AG04449 (cell line): ENCODE measurements around the gene IFNAR1.
"Not testable (repeated sequence)": the region's sequence is repeated elsewhere in the genome, so short reads cannot be mapped to it uniquely, and the experiment has no call there.

Source experiments
- CTCF ChIA-PET: fragments of 350-600 bp; formaldehyde crosslinking; extraction: SDS; loops from one replicate; lab custom pipeline; 2021; ENCODE audit warnings: antibody characterized with exemption; lab: Yijun Ruan, JAX
- POLR2A ChIA-PET: fragments of 400-600, 350-600 bp; formaldehyde crosslinking; extraction: SDS; loops from one replicate; lab custom pipeline; 2020; ENCODE audit warnings: antibody characterized with exemption, inconsistent platforms; lab: Yijun Ruan, JAX
- DNase-seq: peaks from one replicate; pipeline ENCODE4 v3.0.0-alpha.2; 2010; ENCODE audit warnings: low read depth, low spot score
- H3K4me3 ChIP-seq: 2 replicates; pipeline ENCODE4 v1.5.1; 2011; ENCODE audit warnings: low read depth, mild to moderate bottlenecking, control low read depth, low read length
- TF ChIP-seq, protein P1 (sequence below): IDR thresholded peaks from one replicate; pipeline ENCODE4 v1.5.1; 2011; ENCODE audit warnings: mild to moderate bottlenecking, moderate library complexity, low read length, control low read depth, inconsistent platforms; ENCODE audit not compliant: insufficient read depth; ENCODE audit errors: missing control alignments

The IFNAR1 gene

DNA sequence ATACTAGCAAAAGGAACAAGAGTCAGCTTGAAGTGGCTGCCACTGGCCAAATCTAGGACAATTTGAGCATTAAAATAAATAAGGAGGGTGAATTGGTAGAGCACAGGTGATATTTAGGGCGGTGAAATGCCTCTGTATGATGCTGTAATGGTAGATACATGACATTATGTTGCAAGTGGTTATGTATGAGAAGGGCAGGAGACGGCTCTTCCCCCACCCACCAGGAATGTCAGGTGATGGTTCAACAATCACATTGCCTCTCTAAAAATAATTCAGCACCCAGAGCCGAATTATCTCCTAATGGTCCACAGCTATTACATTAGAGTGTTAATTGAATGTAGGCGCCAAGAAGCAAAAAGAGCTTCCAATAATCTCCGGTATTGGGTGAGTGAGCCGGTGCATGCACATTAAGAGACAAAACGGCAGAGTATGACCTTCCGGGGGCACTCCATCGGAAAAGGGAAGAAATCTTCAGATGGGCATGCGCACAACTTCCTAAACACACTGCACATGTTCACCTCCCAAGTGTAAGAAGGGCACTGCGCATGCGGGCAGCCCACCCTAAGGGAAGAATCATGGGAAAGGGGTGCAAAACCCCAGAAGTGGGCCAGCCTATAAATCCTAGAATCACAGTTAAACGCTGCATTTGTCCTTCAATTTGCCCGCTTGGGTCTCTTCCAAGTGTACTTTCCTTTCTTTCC, 6.8 kb upstream of the IFNAR1 start:
- CTCF ChIA-PET: interaction anchor here (1.2 kb wide), 1 partner anchor 9 kb away, joined by 3 read pairs; no protein-coding TSS in a partner anchor
- TF ChIP-seq, protein P1, sequence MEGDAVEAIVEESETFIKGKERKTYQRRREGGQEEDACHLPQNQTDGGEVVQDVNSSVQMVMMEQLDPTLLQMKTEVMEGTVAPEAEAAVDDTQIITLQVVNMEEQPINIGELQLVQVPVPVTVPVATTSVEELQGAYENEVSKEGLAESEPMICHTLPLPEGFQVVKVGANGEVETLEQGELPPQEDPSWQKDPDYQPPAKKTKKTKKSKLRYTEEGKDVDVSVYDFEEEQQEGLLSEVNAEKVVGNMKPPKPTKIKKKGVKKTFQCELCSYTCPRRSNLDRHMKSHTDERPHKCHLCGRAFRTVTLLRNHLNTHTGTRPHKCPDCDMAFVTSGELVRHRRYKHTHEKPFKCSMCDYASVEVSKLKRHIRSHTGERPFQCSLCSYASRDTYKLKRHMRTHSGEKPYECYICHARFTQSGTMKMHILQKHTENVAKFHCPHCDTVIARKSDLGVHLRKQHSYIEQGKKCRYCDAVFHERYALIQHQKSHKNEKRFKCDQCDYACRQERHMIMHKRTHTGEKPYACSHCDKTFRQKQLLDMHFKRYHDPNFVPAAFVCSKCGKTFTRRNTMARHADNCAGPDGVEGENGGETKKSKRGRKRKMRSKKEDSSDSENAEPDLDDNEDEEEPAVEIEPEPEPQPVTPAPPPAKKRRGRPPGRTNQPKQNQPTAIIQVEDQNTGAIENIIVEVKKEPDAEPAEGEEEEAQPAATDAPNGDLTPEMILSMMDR: no peak
- POLR2A ChIA-PET: no interaction called here
- no peak for DNase-seq
- no peak overlapping the region for H3K4me3 ChIP-seq

DNA sequence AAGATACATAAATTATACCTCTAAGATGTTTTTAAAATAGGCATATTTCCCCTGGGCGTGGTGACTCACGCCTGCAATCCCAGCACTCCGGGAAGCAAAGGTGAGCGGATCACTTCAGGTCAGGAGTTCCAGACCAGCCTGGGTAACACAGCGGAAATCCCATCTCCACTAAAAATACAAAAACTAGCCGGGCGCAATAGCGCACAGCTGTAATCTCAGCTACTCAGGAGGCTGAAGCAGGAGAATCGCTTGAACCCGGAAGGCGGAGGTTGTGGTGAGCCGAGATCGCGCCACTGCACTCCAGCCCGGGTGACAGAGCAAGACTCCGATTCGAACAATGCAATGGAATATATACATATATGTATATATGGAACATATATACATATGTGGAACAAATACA, 3.8 kb upstream of the IFNAR1 start:
- DNase-seq, POLR2A ChIA-PET, H3K4me3 ChIP-seq, CTCF ChIA-PET: not testable (repeated sequence)

DNA sequence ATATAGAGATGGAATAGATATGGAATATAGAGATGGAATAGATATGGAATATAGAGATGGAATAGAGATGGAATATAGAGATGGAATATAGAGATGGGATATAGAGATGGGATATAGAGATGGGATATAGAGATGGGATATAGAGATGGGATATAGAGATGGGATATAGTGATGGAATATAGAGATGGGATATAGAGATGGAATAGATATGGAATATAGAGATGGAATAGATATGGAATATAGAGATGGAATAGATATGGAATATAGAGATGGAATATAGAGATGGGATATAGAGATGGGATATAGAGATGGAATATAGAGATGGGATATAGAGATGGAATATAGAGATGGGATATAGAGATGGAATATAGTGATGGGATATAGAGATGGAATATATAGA, 1.2 kb upstream of the IFNAR1 start:
- DNase-seq, POLR2A ChIA-PET, CTCF ChIA-PET, H3K4me3 ChIP-seq: not testable (repeated sequence)

DNA sequence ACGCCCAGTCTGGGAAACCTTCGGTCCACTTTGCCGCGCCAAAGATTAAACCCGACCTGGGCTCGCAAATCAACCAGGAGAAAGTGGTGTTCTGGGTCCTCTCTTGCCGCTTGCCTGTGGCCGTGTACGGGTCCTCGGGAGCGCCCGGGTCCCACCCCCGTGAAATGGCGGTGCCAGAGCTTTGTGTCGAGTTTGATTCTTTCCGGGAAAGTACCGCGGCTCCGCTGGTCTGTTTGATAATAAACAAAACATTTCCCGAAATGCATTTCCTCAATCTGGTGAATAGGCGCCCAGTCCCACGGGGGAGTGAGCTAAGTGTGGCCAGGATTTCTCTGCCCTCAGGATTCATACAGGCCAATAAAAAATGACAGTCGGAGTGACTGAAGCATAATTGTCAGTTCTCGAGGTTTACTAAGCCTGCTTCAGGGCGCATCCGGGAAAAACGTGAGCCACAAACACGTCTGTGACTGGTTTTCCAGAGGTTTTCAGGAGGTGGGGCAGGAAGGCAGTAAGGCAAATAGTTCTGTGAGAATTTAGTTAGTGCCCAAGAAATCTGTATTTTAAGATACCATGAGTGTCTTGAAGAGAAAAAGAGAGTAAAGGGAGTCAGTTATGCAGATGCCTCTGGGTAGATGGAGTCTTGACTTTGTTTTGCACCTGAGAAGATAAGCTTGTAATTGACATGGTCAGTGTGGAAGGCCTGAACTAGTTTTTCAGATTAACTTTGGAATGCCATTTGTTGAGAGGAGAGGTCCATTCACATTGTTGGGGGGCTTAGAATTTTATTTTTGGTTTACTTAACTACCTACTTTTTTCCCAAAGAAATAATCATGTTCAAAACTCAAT, 675 bp downstream of the IFNAR1 start:
- ChIA-PET POLR2A (interaction anchor here (0.6 to 1.3 kb wide), 6 partner anchors 9 to 263 kb away, joined by 3 to 8 read pairs (median 3); partner anchors contain the start of genes DONSON, IL10RB and TMEM50B), CTCF (interaction anchor here (0.7 to 1.7 kb wide), 6 partner anchors 34 to 128 kb away, joined by 3 to 15 read pairs (median 4); no protein-coding TSS in a partner anchor)
- TF ChIP-seq, protein P1: no peak
- peak overlapping the region; percentile 100 for H3K4me3 ChIP-seq
- DNase-seq: no peak

DNA sequence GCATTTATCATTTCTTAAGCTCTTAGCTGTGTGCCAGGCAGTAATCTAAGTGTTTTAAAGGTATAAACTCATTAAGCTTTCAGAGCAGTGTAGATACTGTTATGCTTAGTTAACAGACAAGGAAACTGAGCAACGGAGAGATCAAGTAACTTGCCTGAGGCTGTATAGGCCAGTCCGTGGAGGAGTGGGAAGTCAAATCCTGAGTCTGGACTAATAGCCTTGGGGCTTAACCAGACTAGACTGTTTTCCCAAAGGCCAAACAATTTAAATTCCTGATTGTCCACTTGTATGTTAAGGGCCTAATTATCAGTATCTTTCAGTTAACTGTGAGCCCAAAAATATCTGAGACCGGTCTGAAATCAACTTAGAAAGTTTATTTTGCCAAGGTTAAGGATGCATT, 2.6 kb downstream of the IFNAR1 start:
- ChIA-PET CTCF (interaction anchor here (0.9 to 1.7 kb wide), 4 partner anchors 12 to 131 kb away, joined by 3 to 6 read pairs (median 4); no protein-coding TSS in a partner anchor), POLR2A (no interaction called here)
- no peak for DNase-seq
- no peak overlapping the region for H3K4me3 ChIP-seq
- TF ChIP-seq, protein P1: no peak

DNA sequence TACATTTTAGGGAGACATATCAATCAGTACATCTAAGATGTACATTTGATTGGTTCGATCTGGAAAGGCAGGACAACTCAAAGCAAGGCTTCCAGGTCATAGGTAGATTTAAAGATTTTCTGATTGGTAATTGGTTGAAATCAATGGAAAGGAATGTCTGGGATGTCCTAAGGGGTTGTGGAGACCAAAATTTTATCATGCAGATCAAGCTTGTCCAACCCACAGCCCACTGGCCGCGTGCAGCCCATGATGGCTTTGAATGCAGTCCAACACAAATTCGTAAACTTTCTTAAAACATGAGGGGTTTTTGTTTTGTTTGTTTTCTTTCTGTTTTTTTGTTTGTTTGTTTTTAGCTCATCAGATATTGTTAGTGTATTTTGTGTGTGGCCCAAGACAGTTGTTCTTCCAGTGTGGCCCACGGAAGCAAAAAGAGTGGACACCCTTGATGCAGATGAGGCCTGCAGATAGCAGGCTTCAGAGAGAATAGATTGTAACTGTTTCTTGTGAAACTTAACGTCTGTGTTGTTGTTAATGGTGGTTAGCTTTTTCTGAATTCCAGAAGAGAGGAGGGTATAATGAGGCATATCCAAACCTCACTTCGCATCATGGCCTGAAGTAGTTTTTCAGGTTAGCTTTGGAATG, 3.1 kb downstream of the IFNAR1 start:
- TF ChIP-seq, protein P1: no peak
- ChIA-PET POLR2A (no interaction called here), CTCF (interaction anchor here (0.9 to 1.7 kb wide), 4 partner anchors 11 to 132 kb away, joined by 3 to 6 read pairs (median 4); no protein-coding TSS in a partner anchor)
- no peak overlapping the region for H3K4me3 ChIP-seq
- no peak for DNase-seq
